ENCODE results near the gene WBP2.

GRCh38 chr17:75828076-75828400 is 27.1 kb downstream of the WBP2 start:
- no peak for TF ChIP-seq EZH2 (IDR thresholded peaks at IDR 0.05; ENCODE audit: low read length, unreplicated experiment)
- TF ChIP-seq CTCF (conservative IDR thresholded peaks at IDR 0.05; ENCODE audit: low read depth, low read length), result no peak
- no peak for TF ChIP-seq EZH2phosphoT487 (IDR thresholded peaks at IDR 0.05; ENCODE audit: borderline replicate concordance, low read length)
